Raji (cell line): ENCODE measurements around the gene PTGES3.

Experiments
- POLR2A ChIP-seq: IDR thresholded peaks from 2 replicates; pipeline ENCODE4 v1.6.1; 2011; ENCODE audit warnings: low read depth, low read length, control low read depth; ENCODE audit not compliant: insufficient read depth

Gene PTGES3

DNA sequence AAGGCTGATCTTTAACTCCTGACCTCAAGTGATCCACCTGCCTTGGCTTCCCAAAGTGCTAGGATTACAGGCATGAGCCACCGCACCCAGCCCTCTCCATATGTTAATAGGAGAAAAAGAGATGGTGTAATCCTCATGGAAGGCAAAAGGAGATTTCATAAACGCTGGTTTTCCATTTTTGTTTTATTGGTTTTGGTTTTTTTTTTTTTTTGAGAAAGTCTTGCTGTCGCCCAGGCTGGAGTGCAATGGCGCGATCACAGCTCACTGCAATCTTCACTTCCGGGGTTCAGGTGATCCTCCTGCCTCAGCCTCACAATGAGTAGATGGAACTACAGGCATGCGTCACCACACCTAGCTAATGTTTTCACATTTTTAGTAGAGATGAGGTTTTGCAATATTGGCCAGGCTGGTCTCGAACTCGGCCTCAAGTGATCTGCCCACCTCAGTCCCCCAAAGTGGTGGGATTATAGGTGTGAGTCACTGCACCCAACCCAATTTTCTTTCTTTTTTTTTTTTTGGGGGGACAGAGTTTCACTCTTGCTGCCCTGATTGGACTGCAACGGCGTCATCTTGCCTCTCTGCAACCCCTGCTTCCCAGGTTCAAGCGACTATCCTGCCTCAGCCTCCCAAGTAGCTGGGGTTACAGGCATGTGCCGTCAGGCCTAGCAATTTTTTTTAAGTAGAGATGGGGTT, 8.1 kb downstream of the PTGES3 start:
- no peak for TF ChIP-seq POLR2A

- TF ChIP-seq POLR2A = no peak
Measured at GRCh38 chr12:56678852-56679251, 9.2 kb downstream of the PTGES3 start.

DNA sequence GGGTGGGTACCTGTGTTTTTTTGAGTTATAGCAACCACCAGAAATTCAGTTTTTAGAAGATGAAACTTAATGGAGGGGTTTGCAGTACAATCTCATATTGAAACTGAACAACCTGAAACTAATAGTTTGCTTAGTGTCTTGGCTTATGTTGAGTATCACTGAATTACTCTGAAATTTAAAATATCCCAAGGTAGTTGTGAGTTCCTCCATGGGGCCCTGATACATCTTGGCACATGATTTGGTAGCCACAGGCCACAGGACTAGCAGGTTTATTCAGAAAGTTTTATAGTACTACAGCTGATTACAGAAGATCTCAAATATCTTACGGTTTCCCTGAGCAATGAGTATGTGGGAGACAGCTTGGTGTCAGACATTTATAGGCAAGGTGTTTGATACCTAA, 10.4 kb downstream of the PTGES3 start:
- no peak for TF ChIP-seq POLR2A

DNA sequence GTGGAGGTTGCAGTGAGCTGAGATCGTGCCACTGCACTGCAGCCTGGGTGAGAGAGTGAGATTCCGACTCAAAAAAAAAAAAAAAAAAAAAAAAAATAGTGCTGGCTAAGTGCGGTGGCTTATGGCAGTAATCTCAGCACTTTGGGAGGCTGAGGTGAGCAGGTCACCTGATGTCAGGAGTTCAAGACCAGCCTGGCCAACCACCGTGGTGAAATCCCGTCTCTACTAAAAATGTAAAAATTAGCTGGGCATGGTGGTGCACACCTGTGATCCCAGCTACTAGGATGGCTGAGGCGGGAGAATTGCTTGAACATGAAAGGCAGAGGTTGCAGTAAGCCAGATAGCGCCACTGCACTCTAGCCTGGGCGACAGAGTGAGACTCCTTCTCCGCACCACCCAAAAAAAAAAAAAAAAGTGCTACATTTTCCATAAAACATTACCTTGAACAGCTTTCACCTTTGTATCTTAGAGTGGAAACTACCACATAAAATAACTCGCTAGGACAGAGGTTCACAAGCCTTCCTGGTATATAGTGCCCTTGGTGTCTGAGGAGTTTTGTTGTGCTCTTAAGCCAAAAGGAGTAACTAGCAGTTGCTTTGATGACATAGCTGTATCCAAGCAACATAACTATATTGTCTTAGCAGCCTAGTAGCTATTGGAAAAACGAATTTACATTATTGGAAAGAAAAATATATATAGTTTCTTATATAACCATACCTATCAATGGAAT, 11.1 kb downstream of the PTGES3 start:
- TF ChIP-seq POLR2A = no peak

- no peak for TF ChIP-seq POLR2A
Measured at GRCh38 chr12:56671608-56672007, 16.5 kb downstream of the PTGES3 start.

- TF ChIP-seq POLR2A = no peak
Measured at GRCh38 chr12:56670836-56671235, 17.2 kb downstream of the PTGES3 start.

DNA sequence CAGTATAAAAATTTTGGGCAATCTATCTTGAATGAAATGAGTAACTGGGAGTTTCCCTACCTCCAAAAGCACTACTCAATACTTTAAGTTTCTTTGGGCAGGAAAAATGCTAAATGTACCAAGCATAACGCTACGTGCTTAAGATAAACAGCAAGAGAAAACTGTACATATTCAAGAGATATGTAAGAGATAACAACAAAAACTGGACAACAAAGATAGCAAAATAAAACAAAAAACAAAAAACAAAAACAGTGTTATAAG, 20.0 kb downstream of the PTGES3 start:
- no peak for TF ChIP-seq POLR2A

DNA sequence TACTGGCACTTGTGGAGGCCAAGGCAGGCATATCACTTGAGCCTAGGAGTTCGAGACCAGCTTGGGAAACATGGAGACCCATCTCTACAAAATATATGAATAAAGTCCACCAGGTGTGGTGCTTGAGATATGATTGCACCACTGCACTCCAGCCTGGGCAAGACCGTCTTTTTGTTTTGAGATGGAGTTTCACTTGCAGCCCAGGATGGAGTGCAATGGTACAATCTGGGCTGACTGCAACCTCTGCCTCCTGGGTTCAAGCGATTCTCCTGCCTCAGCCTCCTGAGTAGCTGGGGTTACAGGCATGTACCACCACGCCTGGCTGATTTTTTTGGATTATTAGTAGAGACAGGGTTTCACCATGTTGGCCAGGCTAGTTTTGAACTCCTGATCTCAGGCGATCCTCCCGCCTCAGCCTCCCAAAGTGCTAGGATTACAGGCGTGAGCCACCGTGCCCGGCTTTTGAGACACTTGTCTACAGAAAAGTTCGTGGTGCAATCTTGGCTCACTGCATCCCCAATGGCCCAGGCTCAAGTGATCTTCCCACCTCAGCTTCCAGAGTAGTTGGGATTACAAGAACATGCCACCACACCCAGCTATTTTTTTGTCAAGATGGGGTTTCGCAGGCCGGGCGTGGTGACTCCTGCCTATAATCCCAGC, 26.0 kb downstream of the PTGES3 start:
- no peak for TF ChIP-seq POLR2A

DNA sequence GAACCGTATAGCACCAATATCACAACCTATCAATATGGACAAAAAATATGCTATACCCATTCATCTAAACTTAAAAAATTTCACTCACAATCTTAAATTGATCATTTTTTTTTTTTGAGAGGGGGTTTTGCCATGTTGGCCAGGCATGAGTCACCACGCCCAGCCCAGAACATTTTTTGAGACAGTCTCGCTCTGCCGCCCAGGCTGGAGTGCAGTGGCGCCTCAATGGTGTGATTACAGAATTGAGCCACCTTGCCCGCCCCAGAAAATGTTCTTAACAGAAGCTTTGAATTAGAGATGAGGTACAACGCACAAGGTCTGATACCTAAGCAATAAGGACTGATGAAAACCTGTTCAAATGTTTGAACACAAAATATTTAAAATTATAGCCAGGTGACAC, 26.5 kb downstream of the PTGES3 start:
- no peak for TF ChIP-seq POLR2A

DNA sequence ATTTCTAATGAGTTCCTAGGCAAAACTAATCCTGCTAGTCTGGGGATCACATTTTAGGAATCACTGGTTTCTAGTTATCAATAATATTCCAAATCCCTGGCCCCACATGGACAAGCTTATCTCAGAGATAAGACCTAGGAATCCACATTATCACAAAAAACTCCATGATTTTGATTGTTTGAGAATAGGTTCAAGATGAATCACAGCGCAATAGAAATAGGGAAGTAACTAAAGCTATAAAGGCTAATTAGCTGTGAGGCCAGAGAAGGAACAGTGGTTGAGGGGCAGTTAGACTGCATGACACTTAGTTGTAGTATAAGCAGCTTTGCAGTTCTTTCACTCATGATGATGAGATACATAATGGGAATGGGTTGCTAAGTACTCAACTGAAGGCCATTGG, 29.2 kb downstream of the PTGES3 start:
- no peak for TF ChIP-seq POLR2A

- TF ChIP-seq POLR2A = no peak
Measured at GRCh38 chr12:56657416-56658379, 30.4 kb downstream of the PTGES3 start.

DNA sequence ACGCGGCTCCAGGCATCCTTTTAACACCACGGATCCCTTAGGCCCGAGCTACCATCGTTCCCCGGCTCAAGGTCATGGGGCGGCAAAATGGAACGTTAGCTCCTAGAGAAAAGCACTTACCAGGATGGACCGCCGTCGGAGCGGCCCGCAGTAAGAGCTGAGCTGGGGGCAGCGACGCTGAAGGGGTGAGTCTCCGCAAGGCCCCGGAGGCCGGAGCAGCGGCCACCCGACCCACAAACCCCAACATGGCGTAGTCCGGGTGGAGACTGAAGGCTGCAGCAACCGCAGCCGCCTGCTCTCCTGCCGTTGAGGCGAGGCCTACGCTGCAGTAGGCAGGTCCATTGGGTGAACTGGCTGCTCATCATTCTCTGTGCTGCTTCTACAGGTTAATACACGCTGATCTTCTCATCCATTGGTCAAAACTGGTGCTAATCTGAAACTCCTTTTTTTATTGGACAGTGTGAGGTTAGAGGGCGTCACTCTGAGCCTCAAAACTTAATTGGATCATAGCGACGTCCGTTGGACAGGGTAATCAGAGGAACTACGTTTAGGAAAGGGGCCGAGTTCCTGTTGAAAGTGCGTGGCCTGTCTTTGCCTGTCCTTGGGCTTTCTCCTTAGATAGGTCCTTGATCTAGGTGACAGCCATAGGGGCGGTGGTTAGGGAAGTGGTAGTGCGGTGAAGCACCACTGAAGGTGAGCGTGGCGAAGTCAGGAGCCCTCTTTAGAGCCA, 42.2 kb downstream of the PTGES3 start, which contains the start of gene ATP5F1B:
Gene ATP5F1B, minus strand, starts transcription at position 268 of the 730 bp plus-strand sequence. Its CDS starts 21 bp downstream, at position 247.
- TF ChIP-seq POLR2A = peak; percentile 98

DNA sequence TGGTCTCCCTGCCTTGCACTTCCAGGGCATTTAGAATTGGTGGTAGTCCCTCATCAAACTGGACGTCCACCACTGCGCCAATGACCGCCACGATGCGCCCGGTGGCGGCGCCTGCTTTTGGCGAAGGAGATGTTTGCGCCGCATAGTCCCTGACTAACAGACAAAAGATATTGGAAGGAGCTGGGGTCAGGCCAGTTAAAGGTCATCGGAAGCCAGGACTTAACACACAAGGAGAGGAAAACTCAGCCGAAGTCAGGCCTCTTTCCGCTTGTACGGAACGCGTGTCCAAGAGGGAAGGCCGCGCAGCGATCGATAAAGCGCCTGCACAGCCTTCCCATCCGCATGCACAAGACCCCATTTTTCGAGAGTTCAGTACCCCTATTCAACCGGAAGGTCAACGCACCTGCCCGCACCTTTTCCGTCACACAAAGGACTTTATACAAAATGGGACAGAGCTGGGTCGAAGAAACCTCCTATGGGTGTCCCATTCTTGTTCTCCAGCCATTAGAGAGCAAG, 42.8 kb downstream of the PTGES3 start:
- TF ChIP-seq POLR2A = no peak

DNA sequence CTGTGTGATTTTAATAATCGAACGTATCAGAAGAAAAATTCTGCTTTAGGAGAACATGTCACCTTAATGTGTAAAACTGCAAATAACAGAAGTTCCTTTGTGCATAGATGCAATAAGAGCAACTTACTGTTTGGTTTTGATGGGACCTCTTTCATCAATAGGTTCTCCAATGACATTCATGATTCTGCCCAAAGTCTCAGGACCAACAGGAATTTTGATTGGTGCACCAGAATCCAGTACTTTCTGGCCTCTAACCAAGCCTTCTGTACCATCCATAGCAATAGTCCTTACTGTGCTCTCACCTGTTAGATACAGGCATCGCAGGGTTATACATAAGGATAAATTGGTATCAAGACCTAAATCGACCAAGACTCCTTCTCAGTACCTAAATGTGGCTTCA, 43.4 kb downstream of the PTGES3 start:
- no peak for TF ChIP-seq POLR2A

DNA sequence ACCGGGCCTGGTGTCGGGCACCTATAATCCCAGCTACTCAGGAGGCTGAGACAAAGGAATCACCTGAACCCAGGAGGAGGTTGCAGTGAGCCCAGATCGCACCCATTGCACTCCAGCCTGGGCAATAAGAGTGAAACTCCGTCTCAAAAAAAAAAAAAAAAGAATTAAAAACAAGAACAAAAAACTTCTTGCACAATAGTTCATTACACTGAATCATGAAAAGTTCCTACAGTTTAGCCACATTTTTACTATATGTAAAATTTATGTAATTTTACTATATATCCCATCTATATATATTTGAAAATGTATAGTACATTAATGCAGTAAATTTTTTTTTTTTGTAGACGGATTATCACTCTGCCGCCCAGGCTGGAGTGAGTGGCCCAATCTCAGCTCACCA, 46.9 kb downstream of the PTGES3 start:
- no peak for TF ChIP-seq POLR2A

DNA sequence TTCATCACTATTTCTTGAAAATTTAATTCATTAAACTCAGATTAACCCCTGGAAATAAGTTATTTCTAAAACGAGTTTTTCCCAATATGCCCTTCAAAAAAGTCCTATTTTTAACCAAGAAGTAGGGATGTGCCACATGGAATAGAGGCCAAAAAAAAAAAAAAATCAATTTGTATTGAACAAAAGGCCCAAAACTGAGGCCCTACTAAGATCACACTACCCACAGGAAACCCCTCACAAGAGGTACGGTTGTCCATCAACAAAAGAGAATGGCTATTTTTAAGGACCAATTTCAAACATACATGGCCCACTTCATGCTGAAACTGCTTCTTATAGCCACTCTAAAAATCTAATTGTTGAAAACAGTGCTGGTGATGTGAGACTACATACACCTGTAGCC, 50.5 kb downstream of the PTGES3 start:
- no peak for TF ChIP-seq POLR2A
